ENCODE measurements around the gene ORC5.

GRCh38 chr7:104185346-104185745 is 22.5 kb downstream of the ORC5 start:
- TF ChIP-seq POLR2A (IDR thresholded peaks at IDR 0.05) = no peak
- no peak for TF ChIP-seq CTCF (IDR thresholded peaks at IDR 0.05)

All from vagina (tissue), 2 donors.